Hepatocyte (in vitro differentiated cells): ENCODE results near the gene FCAMR. TPM values are rescaled to one million over a fixed set of nuclear protein-coding genes. Genes with fewer than 3 reads are reported as not detected.

ENCODE experiments used
- DNase-seq: peaks from one replicate; pipeline ENCODE4 v3.0.0-alpha.2; 2016; ENCODE audit warnings: low spot score
- H2AFZ ChIP-seq: fragments of 200-600 bp; sonication (generic); 2 replicates; pipeline ENCODE4 v1.6.0; 2016; ENCODE audit warnings: antibody characterized with exemption, mild to moderate bottlenecking
- H3K27ac ChIP-seq: fragments of 200-600 bp; sonication (generic); 2 replicates; pipeline ENCODE4 v1.5.1; 2016; ENCODE audit warnings: mild to moderate bottlenecking
- H3K27me3 ChIP-seq: fragments of 200-600 bp; sonication (generic); 2 replicates; pipeline ENCODE4 v1.6.1; 2016
- H3K36me3 ChIP-seq: fragments of 200-600 bp; sonication (generic); replicated peaks from 2 replicates; pipeline ENCODE4 v1.5.1; 2016; ENCODE audit warnings: low read depth; ENCODE audit not compliant: insufficient read depth
- H3K4me1 ChIP-seq: fragments of 200-600 bp; sonication (generic); 2 replicates; pipeline ENCODE4 v1.5.1; 2016; ENCODE audit warnings: mild to moderate bottlenecking, moderate library complexity; ENCODE audit not compliant: insufficient read depth
- H3K4me2 ChIP-seq: fragments of 200-600 bp; sonication (generic); 2 replicates; pipeline ENCODE4 v1.6.0; 2016
- H3K4me3 ChIP-seq: fragments of 200-600 bp; sonication (generic); 2 replicates; pipeline ENCODE4 v1.5.1; 2016; ENCODE audit warnings: mild to moderate bottlenecking
- H3K79me2 ChIP-seq: fragments of 200-600 bp; sonication (generic); 2 replicates; pipeline ENCODE4 v1.6.0; 2017; ENCODE audit warnings: mild to moderate bottlenecking
- H3K9me2 ChIP-seq: fragments of 200-600 bp; sonication (generic); replicated peaks from 2 replicates; pipeline ENCODE4 v1.6.0; 2017; ENCODE audit warnings: mild to moderate bottlenecking; ENCODE audit not compliant: insufficient read depth
- H3K9me3 ChIP-seq: fragments of 200-600 bp; sonication (generic); 2 replicates; pipeline ENCODE4 v1.5.1; 2016; ENCODE audit warnings: low read depth, mild to moderate bottlenecking
- H4K20me1 ChIP-seq: fragments of 200-600 bp; sonication (generic); 2 replicates; pipeline ENCODE4 v1.6.0; 2016; ENCODE audit warnings: mild to moderate bottlenecking; ENCODE audit not compliant: insufficient read depth, poor library complexity, severe bottlenecking
- CTCF ChIP-seq: fragments of 200-600 bp; sonication (generic); IDR thresholded peaks from 2 replicates; pipeline ENCODE4 v1.5.1; 2016; ENCODE audit warnings: antibody characterized with exemption, mild to moderate bottlenecking; ENCODE audit not compliant: poor library complexity
- EZH2 ChIP-seq: fragments of 200-600 bp; sonication (generic); IDR thresholded peaks from 2 replicates; pipeline ENCODE4 v1.6.1; 2016; ENCODE audit warnings: antibody characterized with exemption, mild to moderate bottlenecking, borderline replicate concordance
- EZH2phosphoT487 ChIP-seq: fragments of 200-600 bp; sonication (generic); IDR thresholded peaks from one replicate; pipeline ENCODE4 v1.6.1; 2018; ENCODE audit warnings: antibody characterized with exemption, mild to moderate bottlenecking, low read depth, moderate library complexity; ENCODE audit not compliant: unreplicated experiment, severe bottlenecking
- WGBS: methylation state at CpG from one replicate; pipeline ENCODE4 v1.1.6; 2016; ENCODE audit warnings: low lambda C conversion rate; ENCODE audit errors: missing lambda C conversion rate; 5-methylcytosine and 5-hydroxymethylcytosine counted together
- polyA plus RNA-seq: library from polyadenylated mRNA; unstranded; fragments of >200 nt; fragmentation: Nextera tagmentation; extraction: Ambion mirVana; gene quantifications from 2 replicates; pipeline ENCODE4 v1.2.1, GENCODE V29; 2016
- total RNA-seq: library from RNA; depleted of rRNA; stranded (reverse); fragments of >200 nt; gene quantifications from 2 replicates; pipeline ENCODE4 v1.2.3, GENCODE V29; 2014

Gene FCAMR
- total and polyA plus RNA-seq, 2 experiments from 2014 or later = 0.70 TPM; not detected in 1

DNA sequence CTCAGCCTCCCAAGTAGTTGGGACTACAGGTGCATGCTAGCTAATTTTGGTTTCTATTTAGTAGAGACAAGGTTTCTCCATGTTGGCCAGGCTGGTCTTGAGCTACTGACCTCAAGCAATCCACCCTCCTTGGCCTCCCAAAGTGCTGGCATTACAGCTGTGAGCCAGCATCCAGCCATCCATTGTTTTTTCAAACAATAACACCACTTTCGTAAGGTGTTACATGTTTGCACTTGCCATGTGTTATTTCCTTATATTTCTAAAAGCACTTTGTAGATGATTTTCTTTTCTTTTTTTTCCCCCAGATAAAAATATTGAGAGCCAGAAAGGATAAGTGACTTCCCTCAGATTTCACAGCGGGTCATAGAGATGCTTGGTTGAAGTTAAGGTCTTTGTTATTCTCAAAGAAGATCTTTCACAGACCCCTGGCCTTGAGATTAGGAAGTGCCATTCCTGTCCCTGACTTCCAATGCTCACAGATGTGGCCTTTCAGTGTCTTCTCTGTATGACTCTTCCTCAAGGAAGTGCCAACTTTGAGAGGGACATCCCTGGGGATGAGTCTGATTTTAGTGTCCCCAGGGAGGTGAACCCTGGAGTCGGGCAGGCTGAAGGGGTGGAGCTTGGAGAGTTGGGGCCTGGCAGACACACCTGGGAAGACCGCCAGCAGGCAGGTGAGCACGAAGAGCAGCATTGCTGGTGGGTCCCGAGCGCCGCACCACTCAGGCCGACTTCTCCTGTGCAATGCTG lies 30.2 kb downstream of the FCAMR start:
- peaks cover 11% of the 10 kb centered on the region for H3K4me1 ChIP-seq
- TF ChIP-seq EZH2phosphoT487 (no peak), EZH2 (no peak), CTCF (no peak)
- no peaks in the 10 kb centered on the region for H4K20me1 ChIP-seq
- no peak overlapping the region for H3K4me3 ChIP-seq
- no peaks in the 10 kb centered on the region for H3K9me3 ChIP-seq
- H3K27me3 ChIP-seq = peaks cover 12% of the 10 kb centered on the region
- H3K79me2 ChIP-seq = no peaks in the 10 kb centered on the region
- H3K27ac ChIP-seq = no peak overlapping the region
- H3K4me2 ChIP-seq = no peak overlapping the region
- DNase-seq = no peak
- 94% methylated on average over 9 of the region's 9 CpGs for WGBS
- no peaks in the 10 kb centered on the region for H3K36me3 ChIP-seq
- no peak overlapping the region for H2AFZ ChIP-seq
- no peaks in the 10 kb centered on the region for H3K9me2 ChIP-seq

GRCh38 chr1:206939131-206939530 lies 31.1 kb downstream of the FCAMR start:
- H3K4me2 ChIP-seq = no peak overlapping the region
- no peaks in the 10 kb centered on the region for H4K20me1 ChIP-seq
- no peak for DNase-seq
- H2AFZ ChIP-seq = no peak overlapping the region
- no peak overlapping the region for H3K4me3 ChIP-seq
- 95% methylated on average over 13 of the region's 13 CpGs for WGBS
- H3K9me2 ChIP-seq = no peaks in the 10 kb centered on the region
- peaks cover 12% of the 10 kb centered on the region for H3K27me3 ChIP-seq
- no peaks in the 10 kb centered on the region for H3K36me3 ChIP-seq
- H3K79me2 ChIP-seq = no peaks in the 10 kb centered on the region
- H3K27ac ChIP-seq = no peak overlapping the region
- no peaks in the 10 kb centered on the region for H3K9me3 ChIP-seq
- H3K4me1 ChIP-seq = peaks cover 11% of the 10 kb centered on the region
- TF ChIP-seq CTCF = no peak
- no peak for TF ChIP-seq EZH2

- Histone ChIP-seq H2AFZ (no peak overlapping the region), H3K9me3 (no peaks in the 10 kb centered on the region), H3K4me2 (no peak overlapping the region), H3K36me3 (no peaks in the 10 kb centered on the region), H3K9me2 (no peaks in the 10 kb centered on the region), H4K20me1 (no peaks in the 10 kb centered on the region), H3K4me1 (peaks cover 11% of the 10 kb centered on the region), H3K79me2 (no peaks in the 10 kb centered on the region), H3K27ac (no peak overlapping the region), H3K4me3 (no peak overlapping the region), H3K27me3 (no peaks in the 10 kb centered on the region)
- TF ChIP-seq CTCF (no peak), EZH2 (no peak), EZH2phosphoT487 (no peak)
- no peak for DNase-seq
- 95% methylated on average over 6 of the region's 6 CpGs for WGBS
Observed at GRCh38 chr1:206937425-206937824, 32.8 kb downstream of the FCAMR start.
